ENCODE measurements around the gene ZBTB49. TPM values are rescaled to one million over a fixed set of nuclear protein-coding genes. Genes with fewer than 3 reads are reported as not detected.

Gene ZBTB49
- total and polyA plus RNA-seq, 2 of the 13 experiments (the other 11 are each of a cell fraction or from before 2014, with no cell fraction given) = 3.3 to 4.3 TPM

GRCh38 chr4:4269331-4269731, 20.7 kb upstream of the ZBTB49 start:
- no peak for FAIRE-seq
- no TSS peak for BruUV-seq (replicated peaks)

GRCh38 chr4:4269856-4270255, 20.2 kb upstream of the ZBTB49 start:
- Histone ChIP-seq H2AFZ (ENCODE audit: low read length) (no peak overlapping the region), H3K4me1 (ENCODE audit: insufficient read depth, low read length) (no peaks in the 10 kb centered on the region), H3K9me3 (ENCODE audit: low read length) (no peaks in the 10 kb centered on the region), H3K4me2 (ENCODE audit: low read depth, low read length) (no peak overlapping the region), H3K27me3 (ENCODE audit: control insufficient read depth in 1 of 2, insufficient read depth in 2 of 2, low read length in 2 of 2) (no peaks in the 10 kb centered on the region), H3K79me2 (ENCODE audit: insufficient read depth, low read length) (no peaks in the 10 kb centered on the region), H3K27ac (ENCODE audit: extremely low read length, insufficient read depth, low read length) (no peak overlapping the region), H4K20me1 (ENCODE audit: insufficient read depth, low read length) (no peaks in the 10 kb centered on the region), H3K4me3 (replicated peaks in 1 of 3; ENCODE audit: insufficient read depth in 1 of 3, low read depth in 2 of 3, low read length in 3 of 3) (no peak overlapping the region), H3K36me3 (replicated peaks in 1 of 2; ENCODE audit: control insufficient read depth in 1 of 2, insufficient read depth in 2 of 2, low read length in 2 of 2) (peaks cover 29 to 58% of the 10 kb centered on the region in 2 experiments; a peak in 4 of 5 replicates), H3K9ac (ENCODE audit: insufficient read depth, low read depth, low read length) (no peak overlapping the region)
- CTCF ChIA-PET (ENCODE audit: low intra/inter-chr PET ratio, low total read pairs) = no interaction called here
- no peak for DNase-seq (ENCODE audit: low spot score)
- in situ Hi-C loops (cut with HindIII; ENCODE audit: extremely low pct_ligation_motif_present, low pct_unique_long_range_greater_than_20kb) (no loop called here), intact Hi-C loops (cut with micrococcal nuclease; ENCODE audit: unreplicated experiment) (no loop called here)
- ATAC-seq = no peak
- 97% methylated on average over 4 of the region's 4 CpGs for WGBS (ENCODE audit: low lambda C conversion rate)
- no TSS peak for BruUV-seq (replicated peaks)
- TF ChIP-seq STAG1 (CRISPR knock-in tag; IDR thresholded peaks at IDR 0.05) (no peak), ZNF703 (CRISPR knock-in tag; IDR thresholded peaks at IDR 0.05; ENCODE audit: borderline replicate concordance) (no peak), SPEN (CRISPR knock-in tag; IDR thresholded peaks at IDR 0.05; ENCODE audit: low read depth) (no peak), ZNF383 (CRISPR knock-in tag; IDR thresholded peaks at IDR 0.05; ENCODE audit: borderline replicate concordance) (no peak), RFX1 (IDR thresholded peaks at IDR 0.05) (no peak)
- POLR2A ChIA-PET = no interaction called here
- no peak for FAIRE-seq

More at GRCh38 chr4:4269331-4269731, 20.7 kb upstream of the ZBTB49 start:
- H3K36me3 ChIP-seq (replicated peaks in 1 of 2; ENCODE audit: control insufficient read depth in 1 of 2, insufficient read depth in 2 of 2, low read length in 2 of 2) = peaks cover 26 to 53% of the 10 kb centered on the region in 2 experiments; a peak in 4 of 5 replicates
- intact Hi-C loops (cut with micrococcal nuclease; ENCODE audit: unreplicated experiment) (no loop called here), in situ Hi-C loops (cut with HindIII; ENCODE audit: extremely low pct_ligation_motif_present, low pct_unique_long_range_greater_than_20kb) (no loop called here)
- DNase-seq (ENCODE audit: low spot score) (no peak), ATAC-seq (no peak)
- WGBS (ENCODE audit: low lambda C conversion rate) = 97% methylated on average over 11 of the region's 11 CpGs
- H3K4me2 ChIP-seq (ENCODE audit: low read depth, low read length) = no peak overlapping the region
- H3K4me3 ChIP-seq (replicated peaks in 1 of 3; ENCODE audit: insufficient read depth in 1 of 3, low read depth in 2 of 3, low read length in 3 of 3) = no peak overlapping the region
- H3K79me2 ChIP-seq (ENCODE audit: insufficient read depth, low read length) = no peaks in the 10 kb centered on the region
- H3K9me3 ChIP-seq (ENCODE audit: low read length) = no peaks in the 10 kb centered on the region
- ChIA-PET CTCF (ENCODE audit: low intra/inter-chr PET ratio, low total read pairs) (no interaction called here), POLR2A (no interaction called here)
- TF ChIP-seq AGO2 (optimal IDR thresholded peaks at IDR 0.05; ENCODE audit: low read depth, low read length) (peak; percentile 56), MLLT10 (CRISPR knock-in tag; IDR thresholded peaks at IDR 0.05) (no peak)
- H2AFZ ChIP-seq (ENCODE audit: low read length) = no peak overlapping the region
- no peak overlapping the region for H3K27ac ChIP-seq (ENCODE audit: extremely low read length, insufficient read depth, low read length)
- H4K20me1 ChIP-seq (ENCODE audit: insufficient read depth, low read length) = no peaks in the 10 kb centered on the region
- H3K9ac ChIP-seq (ENCODE audit: insufficient read depth, low read depth, low read length) = no peak overlapping the region
- H3K27me3 ChIP-seq (ENCODE audit: control insufficient read depth in 1 of 2, insufficient read depth in 2 of 2, low read length in 2 of 2) = no peaks in the 10 kb centered on the region
- no peaks in the 10 kb centered on the region for H3K4me1 ChIP-seq (ENCODE audit: insufficient read depth, low read length)
